Small intestine (tissue), 7 donors: ENCODE results near the gene PAM. TPM values are rescaled to one million over a fixed set of nuclear protein-coding genes. Genes with fewer than 3 reads are reported as not detected.

Experiments
- DNase-seq, 2 donors: peaks; one replicate each; pipeline versions ENCODE4 v3.0.0 to v3.0.0-alpha.2; 2013
- FAIRE-seq: peaks from 2 replicates; lab custom pipeline; 2012; peaks lifted over from hg19 to GRCh38; lab: Jason Lieb, UNC
- H3K27ac ChIP-seq, 3 donors: one replicate each; pipeline ENCODE4 v1.5.1; 2013; ENCODE audit warnings: low read length in 2 of 3, mild to moderate bottlenecking in 2 of 3, control low read depth in 1 of 3, inconsistent platforms in 1 of 3, low read depth in 1 of 3, moderate library complexity in 1 of 3
- H3K27me3 ChIP-seq, 3 donors: one replicate each; pipeline ENCODE4 v1.6.1; 2013; ENCODE audit warnings: low read length in 3 of 3, inconsistent platforms in 1 of 3; ENCODE audit not compliant: control insufficient read depth in 3 of 3, insufficient read depth in 3 of 3
- H3K36me3 ChIP-seq, 3 donors: one replicate each; pipeline ENCODE4 v1.6.1; 2013; ENCODE audit warnings: low read length in 3 of 3, inconsistent platforms in 1 of 3, low read depth in 1 of 3, mild to moderate bottlenecking in 1 of 3, moderate library complexity in 1 of 3; ENCODE audit not compliant: control insufficient read depth in 3 of 3, insufficient read depth in 2 of 3
- H3K4me1 ChIP-seq, 3 donors: one replicate each; pipeline ENCODE4 v1.6.1; 2013; ENCODE audit warnings: low read length in 2 of 3, inconsistent platforms in 1 of 3, low read depth in 1 of 3, mild to moderate bottlenecking in 1 of 3, moderate library complexity in 1 of 3; ENCODE audit not compliant: control insufficient read depth in 3 of 3, insufficient read depth in 2 of 3
- H3K4me3 ChIP-seq, 3 donors: one replicate each; pipeline ENCODE4 v1.5.1; 2013; ENCODE audit warnings: low read length in 3 of 3, control low read depth in 1 of 3, inconsistent platforms in 1 of 3, low read depth in 1 of 3, mild to moderate bottlenecking in 1 of 3, moderate library complexity in 1 of 3
- H3K9me3 ChIP-seq, 2 donors: one replicate each; pipeline ENCODE4 v1.6.1; 2013; ENCODE audit warnings: low read depth in 1 of 2, low read length in 1 of 2; ENCODE audit not compliant: control insufficient read depth in 2 of 2, insufficient read depth in 1 of 2
- whole genome bisulfite sequencing, 3 donors: extraction: QIAGEN DNeasy Blood & Tissue Kit; methylation state at CpG; one replicate each; pipeline ENCODE4 v1.1.7; 2013; 5-methylcytosine and 5-hydroxymethylcytosine counted together
- polyA plus RNA-seq, 4 donors: library from polyadenylated mRNA; stranded (reverse) in 3 of 4; unstranded in 1 of 4; fragments of 200-250 nt in 3 of 4; fragments of 120-200 nt in 1 of 4; gene quantifications; one replicate each; pipeline versions ENCODE4 v1.2.1 to v1.2.3, GENCODE V29; 2013
- donor health status: healthy with polysubstance abuse.
- donor health status: control.
- donor health status: control.
- donor health status: Bipolar disorder and iron deficiency.
- donor health status: healthy.

Gene PAM
- polyA plus RNA-seq, 4 donors = 40.3 to 110 (median 59.8) TPM

GRCh38 chr5:103013933-103014552 is 258.9 kb downstream of the PAM start:
- H3K4me1 ChIP-seq = no peaks in the 10 kb centered on the region
- no peak overlapping the region for H3K4me3 ChIP-seq
- H3K27ac ChIP-seq = no peak overlapping the region
- FAIRE-seq = no peak
- DNase-seq = no peak
- H3K36me3 ChIP-seq = peaks cover 0 to 3% (median 0%) of the 10 kb centered on the region in 3 donors
- WGBS, 3 donors = 14 to 80% (median 49%) methylated on average over 1 of the region's 1 CpG
- no peaks in the 10 kb centered on the region for H3K27me3 ChIP-seq
- H3K9me3 ChIP-seq = no peaks in the 10 kb centered on the region

DNA sequence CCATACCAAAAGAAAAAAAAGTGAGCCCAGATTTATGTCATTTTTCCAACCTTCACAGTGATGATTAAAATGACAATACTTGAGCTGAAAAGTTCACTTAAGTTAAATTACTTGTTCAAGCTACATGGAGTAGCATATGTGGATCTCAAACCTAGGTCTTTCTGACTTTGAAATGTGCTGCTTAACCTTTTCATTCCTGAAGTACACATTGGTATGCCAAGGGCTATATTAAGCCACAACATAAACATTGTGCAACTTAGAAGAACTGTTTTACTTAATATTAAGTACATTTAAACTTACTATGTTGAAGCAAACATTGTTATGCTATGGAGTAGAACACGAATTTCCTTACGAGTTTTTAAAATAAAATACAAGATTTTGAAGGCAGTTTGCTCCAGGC is 259.9 kb downstream of the PAM start:
- no peak for FAIRE-seq
- H3K4me3 ChIP-seq = no peak overlapping the region
- WGBS, 3 donors = 80 to 92% (median 84%) methylated on average over 2 of the region's 2 CpGs

GRCh38 chr5:103016167-103016566 is 261.1 kb downstream of the PAM start:
- WGBS, 3 donors = 77 to 88% (median 83%) methylated on average over 2 of the region's 2 CpGs

More for the DNA sequence above, 259.9 kb downstream of the PAM start:
- H3K27ac ChIP-seq = no peak overlapping the region
- H3K27me3 ChIP-seq = no peaks in the 10 kb centered on the region
- H3K4me1 ChIP-seq = no peaks in the 10 kb centered on the region
- DNase-seq = no peak
- no peaks in the 10 kb centered on the region for H3K9me3 ChIP-seq
- H3K36me3 ChIP-seq = peaks cover 0 to 3% (median 0%) of the 10 kb centered on the region in 3 donors

GRCh38 chr5:103019804-103020203 is 264.7 kb downstream of the PAM start:
- WGBS, 3 donors = 82 to 97% (median 89%) methylated on average over 1 of the region's 1 CpG
- Histone ChIP-seq H3K27me3 (no peaks in the 10 kb centered on the region), H3K27ac (no peak overlapping the region), H3K4me1 (no peaks in the 10 kb centered on the region), H3K4me3 (no peak overlapping the region), H3K9me3 (no peaks in the 10 kb centered on the region), H3K36me3 (peaks cover 0 to 3% (median 0%) of the 10 kb centered on the region in 3 donors)
- no peak for FAIRE-seq
- no peak for DNase-seq

More at GRCh38 chr5:103016167-103016566, 261.1 kb downstream of the PAM start:
- Histone ChIP-seq H3K4me1 (no peaks in the 10 kb centered on the region), H3K9me3 (no peaks in the 10 kb centered on the region), H3K27me3 (no peaks in the 10 kb centered on the region), H3K36me3 (peaks cover 0 to 3% (median 0%) of the 10 kb centered on the region in 3 donors), H3K4me3 (no peak overlapping the region), H3K27ac (no peak overlapping the region)
- DNase-seq (no peak), FAIRE-seq (no peak)

GRCh38 chr5:103021314-103021713 is 266.2 kb downstream of the PAM start:
- DNase-seq = no peak
- Histone ChIP-seq H3K27me3 (no peaks in the 10 kb centered on the region), H3K9me3 (no peaks in the 10 kb centered on the region), H3K27ac (no peak overlapping the region), H3K4me1 (no peaks in the 10 kb centered on the region), H3K36me3 (peaks cover 0 to 6% (median 2%) of the 10 kb centered on the region in 3 donors), H3K4me3 (no peak overlapping the region)
- 59 to 78% (median 71%) methylated on average over 2 of the region's 2 CpGs for WGBS, 3 donors
- no peak for FAIRE-seq

DNA sequence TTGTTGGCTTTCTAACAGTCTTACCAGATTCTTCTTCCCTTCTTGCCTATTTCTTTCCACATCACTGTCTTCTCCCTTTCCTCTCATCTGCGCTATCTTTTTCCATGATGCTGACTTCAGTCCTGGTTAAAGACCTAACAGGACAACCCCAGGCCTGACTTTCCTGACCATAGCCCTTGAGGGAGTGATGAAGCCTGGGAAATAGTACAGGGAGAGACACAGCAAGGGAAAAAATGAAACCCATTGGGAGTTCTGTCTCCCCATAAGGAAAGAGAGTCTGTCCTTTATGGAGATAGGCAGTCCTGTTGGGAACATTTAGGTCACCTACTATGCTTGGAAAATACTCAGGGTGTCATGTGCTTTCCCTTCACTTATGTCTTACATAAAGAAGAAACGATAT is 272.2 kb downstream of the PAM start:
- WGBS, 3 donors = 57 to 90% (median 69%) methylated on average over 2 of the region's 2 CpGs
- FAIRE-seq (no peak), DNase-seq (no peak)
- Histone ChIP-seq H3K36me3 (peaks cover 3 to 5% (median 3%) of the 10 kb centered on the region in 3 donors), H3K4me1 (no peaks in the 10 kb centered on the region), H3K4me3 (no peak overlapping the region), H3K27ac (no peak overlapping the region), H3K27me3 (no peaks in the 10 kb centered on the region), H3K9me3 (no peaks in the 10 kb centered on the region)

DNA sequence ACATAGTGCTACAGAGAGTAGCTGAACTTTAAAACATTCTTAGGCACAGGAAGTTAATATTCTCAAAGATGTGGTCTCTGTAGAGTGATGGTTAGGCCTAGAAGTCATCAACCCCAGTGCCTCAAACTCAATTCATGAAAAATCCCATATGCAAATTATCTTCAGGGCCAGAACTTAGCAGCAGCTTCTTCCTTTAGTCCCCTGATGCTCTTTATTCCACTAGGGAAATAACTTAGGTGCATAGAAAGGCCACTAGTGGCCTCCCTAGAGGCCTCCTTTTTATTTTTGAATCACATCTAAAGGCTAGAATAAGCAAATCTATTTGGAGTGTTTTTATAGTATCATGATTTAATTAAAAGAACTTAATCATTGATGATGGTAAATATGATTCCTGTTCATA is 276.5 kb downstream of the PAM start:
- FAIRE-seq (no peak), DNase-seq (no peak)
- peaks cover 2 to 11% (median 3%) of the 10 kb centered on the region in 3 donors for H3K36me3 ChIP-seq
- H3K9me3 ChIP-seq = peaks cover 0 to 15% of the 10 kb centered on the region in 2 donors
- H3K27ac ChIP-seq = no peak overlapping the region
- H3K27me3 ChIP-seq = no peaks in the 10 kb centered on the region
- no peaks in the 10 kb centered on the region for H3K4me1 ChIP-seq
- no peak overlapping the region for H3K4me3 ChIP-seq

DNA sequence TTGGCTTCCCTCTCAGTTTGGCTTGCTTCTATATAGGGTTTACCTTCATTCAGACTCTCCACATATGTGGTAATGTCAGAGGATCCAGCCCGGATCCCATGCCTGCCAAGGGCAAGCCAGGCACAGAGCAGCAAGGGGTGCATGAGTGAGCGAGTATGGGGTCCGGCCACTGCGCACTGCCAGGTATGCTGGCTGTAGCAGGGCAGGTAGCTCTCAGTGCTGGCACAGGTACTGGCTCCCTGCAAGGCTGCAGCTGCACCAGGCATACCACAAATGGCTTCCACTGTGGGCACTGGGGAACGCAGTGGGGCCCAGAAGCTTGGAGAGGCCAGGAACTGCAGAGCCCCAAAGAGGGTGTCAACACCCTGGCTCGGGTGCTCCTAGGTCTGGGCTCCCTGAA is 278.6 kb downstream of the PAM start:
- H3K4me3 ChIP-seq = no peak overlapping the region
- no peaks in the 10 kb centered on the region for H3K27me3 ChIP-seq
- 87 to 92% (median 88%) methylated on average over 6 of the region's 6 CpGs for WGBS, 3 donors
- H3K27ac ChIP-seq = no peak overlapping the region
- DNase-seq (no peak), FAIRE-seq (no peak)
- H3K9me3 ChIP-seq = peaks cover 0 to 15% of the 10 kb centered on the region in 2 donors
- peaks cover 0 to 11% (median 2%) of the 10 kb centered on the region in 3 donors for H3K36me3 ChIP-seq
- no peaks in the 10 kb centered on the region for H3K4me1 ChIP-seq
